GM12892 (cell line): ENCODE results near the gene UBE2K.

ENCODE experiments used
- POLR2A ChIP-seq: IDR thresholded peaks from 2 replicates; pipeline ENCODE4 v1.6.1; 2011; ENCODE audit warnings: low read depth, low read length, control low read depth
- POLR2AphosphoS5 ChIP-seq: IDR thresholded peaks from 2 replicates; pipeline ENCODE4 v1.6.1; 2011; ENCODE audit warnings: low read depth, low read length, control low read depth

DNA sequence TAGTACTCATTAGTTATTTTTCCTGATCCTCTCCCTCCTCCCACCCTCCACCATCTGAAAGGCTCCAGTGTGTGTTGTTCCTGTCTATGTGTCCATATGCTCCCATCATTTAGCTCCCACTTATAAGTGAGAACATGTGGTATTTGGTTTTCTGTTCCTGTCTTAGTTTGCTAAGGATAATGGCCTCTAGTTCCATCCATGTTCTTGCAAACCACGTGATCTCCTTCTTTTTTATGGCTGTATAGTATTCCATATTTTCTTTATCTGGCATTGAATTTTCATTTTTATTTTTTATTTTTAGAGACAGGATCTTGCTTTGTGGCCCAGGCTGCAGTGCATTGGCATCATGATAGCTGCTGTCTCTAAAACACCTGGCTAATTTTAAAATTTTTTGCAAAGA, 11.9 kb upstream of the UBE2K start:
- TF ChIP-seq POLR2A = no peak
- no peak for TF ChIP-seq POLR2AphosphoS5
